HCT116 (cell line): ENCODE data around the gene KREMEN2. TPM values are rescaled to one million over a fixed set of nuclear protein-coding genes. Genes with fewer than 3 reads are reported as not detected.

Experiments
- ATAC-seq: fragments of 200-7000 bp; cut with Tn5 transposase; 2 replicates; pipeline ENCODE4 v1.9.1; 2020; ENCODE audit warnings: mild to moderate bottlenecking, moderate library complexity
- BruUV-seq: library from RNA; stranded (reverse); fragments of 400-500 nt; replicated peaks from 2 replicates; lab custom pipeline; 2021; lab: Mats Ljungman, UMichigan
- CTCF ChIA-PET: fragments of 300-600 bp; sonication (Branson Sonifier 250); formaldehyde crosslinking; loops from one replicate; lab custom pipeline; 2021; ENCODE audit warnings: antibody characterized with exemption; lab: Charles Lee
- POLR2A ChIA-PET: fragments of 300-600, 350-600 bp; sonication (Branson Sonifier 250); formaldehyde crosslinking; loops from one replicate; lab custom pipeline; 2021; ENCODE audit warnings: antibody characterized with exemption; lab: Charles Lee
- RAD21 ChIA-PET, 2 experiments: fragments of 300-600 bp; sonication (Branson Sonifier 250); formaldehyde crosslinking; loops; one replicate each; lab custom pipeline; 2023; ENCODE audit warnings: low total read pairs in 2 of 2; ENCODE audit not compliant: uncharacterized antibody in 2 of 2, unreplicated experiment in 2 of 2, low non-redundant PET in 1 of 2; lab: Charles Lee
- DNase-seq: peaks from one replicate; pipeline ENCODE4 v3.0.0-alpha.2; 2010; ENCODE audit warnings: low read depth, low spot score
- H2AFZ ChIP-seq: fragments of 200-600 bp; shearing (Covaris generic), sonication (generic); 2 replicates; pipeline ENCODE4 v1.6.1; 2017; ENCODE audit warnings: low read depth, mixed run types, mixed read lengths, antibody characterized with exemption, low read length; ENCODE audit not compliant: poor library complexity, severe bottlenecking
- H3K27ac ChIP-seq: 2 replicates; pipeline ENCODE4 v1.5.1; 2012; ENCODE audit warnings: low read depth, low read length
- H3K27me3 ChIP-seq: fragments of 200-600 bp; sonication (generic); 2 replicates; pipeline ENCODE4 v1.6.1; 2016; ENCODE audit warnings: mixed run types, low read length, mixed read lengths; ENCODE audit not compliant: insufficient read depth
- H3K36me3 ChIP-seq, 2 experiments: fragments of 200-500 bp in 1 of 2; fragments of 200-600 bp in 1 of 2; sonication (Bioruptor generic) in 1 of 2; sonication (generic) in 1 of 2; 2 replicates each; pipeline versions ENCODE4 v1.5.1 to v1.6.1; 2014 to 2016; ENCODE audit warnings: low read length in 2 of 2, inconsistent platforms in 1 of 2, mixed read lengths in 1 of 2, mixed run types in 1 of 2; ENCODE audit not compliant: insufficient read depth in 2 of 2, control insufficient read depth in 1 of 2
- H3K4me1 ChIP-seq, 2 experiments: fragments of 200-600 bp in 1 of 2; sonication (generic) in 1 of 2; 2 replicates each; pipeline versions ENCODE4 v1.5.1 to v1.6.1; 2012 to 2017; ENCODE audit warnings: low read length in 2 of 2, inconsistent platforms in 1 of 2, mild to moderate bottlenecking in 1 of 2, mixed read lengths in 1 of 2, mixed run types in 1 of 2, moderate library complexity in 1 of 2; ENCODE audit not compliant: insufficient read depth in 2 of 2, control insufficient read depth in 1 of 2
- H3K4me2 ChIP-seq: fragments of 200-600 bp; sonication (generic); 2 replicates; pipeline ENCODE4 v1.6.1; 2017; ENCODE audit warnings: mixed run types, low read length, mixed read lengths
- H3K4me3 ChIP-seq, 2 experiments: fragments of 200-600 bp in 1 of 2; sonication (generic) in 1 of 2; replicated peaks in 1 of 2; 2 replicates each; pipeline ENCODE4 v1.5.1; 2011 to 2016; ENCODE audit warnings: low read length in 2 of 2, control low read depth in 1 of 2, low read depth in 1 of 2, mild to moderate bottlenecking in 1 of 2, mixed read lengths in 1 of 2, mixed run types in 1 of 2
- H3K79me2 ChIP-seq: fragments of 200-600 bp; sonication (generic); 2 replicates; pipeline ENCODE4 v1.6.1; 2017; ENCODE audit warnings: mild to moderate bottlenecking, mixed run types, low read length, moderate library complexity, mixed read lengths; ENCODE audit not compliant: insufficient read depth
- H3K9ac ChIP-seq: fragments of 200-600 bp; sonication (generic); 2 replicates; pipeline ENCODE4 v1.6.1; 2016; ENCODE audit warnings: low read length, mixed read lengths
- H3K9me2 ChIP-seq: fragments of 200-600 bp; sonication (generic), shearing (Covaris generic); 2 replicates; pipeline ENCODE4 v1.6.1; 2017; ENCODE audit warnings: mixed run types, mild to moderate bottlenecking, moderate library complexity; ENCODE audit not compliant: insufficient read depth
- H3K9me3 ChIP-seq, 2 experiments: fragments of 200-500 bp in 1 of 2; fragments of 200-600 bp in 1 of 2; sonication (Bioruptor generic) in 1 of 2; sonication (generic) in 1 of 2; 2 replicates each; pipeline ENCODE4 v1.6.1; 2014 to 2017; ENCODE audit warnings: low read length in 2 of 2, mixed read lengths in 2 of 2, inconsistent platforms in 1 of 2, low read depth in 1 of 2, mild to moderate bottlenecking in 1 of 2, mixed run types in 1 of 2, moderate library complexity in 1 of 2; ENCODE audit not compliant: control insufficient read depth in 1 of 2, insufficient read depth in 1 of 2
- H4K20me1 ChIP-seq: fragments of 200-600 bp; sonication (generic), shearing (Covaris generic); 2 replicates; pipeline ENCODE4 v1.6.1; 2017; ENCODE audit warnings: mixed run types, mild to moderate bottlenecking, moderate library complexity; ENCODE audit not compliant: insufficient read depth
- CBX3 ChIP-seq: IDR thresholded peaks from 2 replicates; pipeline ENCODE4 v1.6.1; 2012; ENCODE audit warnings: low read depth
- CTCF ChIP-seq, 3 experiments: fragments of 200-600 bp in 1 of 3; sonication (generic) in 1 of 3; IDR thresholded peaks in 2 of 3; conservative IDR thresholded peaks in 1 of 3; 2 replicates each; pipeline ENCODE4 v1.5.1; 2012 to 2017; ENCODE audit warnings: low read depth in 2 of 3, low read length in 2 of 3, antibody characterized with exemption in 1 of 3, borderline replicate concordance in 1 of 3, control low read depth in 1 of 3, mild to moderate bottlenecking in 1 of 3, mixed read lengths in 1 of 3, mixed run types in 1 of 3, moderate library complexity in 1 of 3; ENCODE audit not compliant: insufficient read depth in 1 of 3
- EGR1 ChIP-seq: IDR thresholded peaks from 2 replicates; pipeline ENCODE4 v1.6.1; 2012; ENCODE audit warnings: low read depth
- EZH2 ChIP-seq: fragments of 200-600 bp; sonication (generic); IDR thresholded peaks from 2 replicates; pipeline ENCODE4 v1.6.1; 2017; ENCODE audit warnings: antibody characterized with exemption, mixed run types
- EZH2phosphoT487 ChIP-seq: fragments of 200-600 bp; IDR thresholded peaks from 2 replicates; pipeline ENCODE4 v1.6.1; 2018; ENCODE audit warnings: antibody characterized with exemption, borderline replicate concordance
- JUND ChIP-seq: IDR thresholded peaks from 2 replicates; pipeline ENCODE4 v1.6.1; 2012
- POLR2A ChIP-seq: IDR thresholded peaks from 2 replicates; pipeline ENCODE4 v1.7.0; 2011; ENCODE audit warnings: borderline replicate concordance; ENCODE audit not compliant: insufficient read depth, insufficient read length; ENCODE audit errors: extremely low read depth
- RAD21 ChIP-seq: IDR thresholded peaks from 2 replicates; pipeline ENCODE4 v1.6.1; 2012; ENCODE audit warnings: low read depth, mild to moderate bottlenecking
- SIN3A ChIP-seq: IDR thresholded peaks from 2 replicates; pipeline ENCODE4 v1.6.1; 2012; ENCODE audit warnings: low read depth
- SP1 ChIP-seq: IDR thresholded peaks from 2 replicates; pipeline ENCODE4 v1.6.1; 2012; ENCODE audit warnings: low read depth
- ZBTB33 ChIP-seq: IDR thresholded peaks from 2 replicates; pipeline ENCODE4 v1.6.1; 2011; ENCODE audit warnings: mild to moderate bottlenecking, low read length, moderate library complexity; ENCODE audit not compliant: insufficient replicate concordance; ENCODE audit errors: extremely low read depth
- ZFX ChIP-seq: fragments of 450-650 bp; IDR thresholded peaks from 2 replicates; pipeline ENCODE4 v1.6.1; 2017
- ZNF274 ChIP-seq: fragments of 200-500 bp; sonication (Bioruptor generic); IDR thresholded peaks from 2 replicates; pipeline ENCODE4 v1.6.1; 2014; ENCODE audit warnings: mild to moderate bottlenecking, low read depth, low read length, inconsistent platforms
- intact Hi-C: fragments of 100-400 bp; cut with micrococcal nuclease; formaldehyde crosslinking; loops from 2 replicates; pipeline ENCODE4 v1.10.0; 2022
- total RNA-seq: library from RNA; stranded (reverse); gene quantifications from one replicate; pipeline ENCODE4 v1.2.1, GENCODE V29; 2021; ENCODE audit not compliant: unreplicated experiment
- TF ChIP-seq, protein P1 (sequence below): IDR thresholded peaks from 2 replicates; pipeline ENCODE4 v1.6.1; 2012
- TF ChIP-seq, protein P2 (sequence below): IDR thresholded peaks from 2 replicates; pipeline ENCODE4 v1.6.1; 2012

Gene KREMEN2
- total RNA-seq, 1 experiment from 2014 or later = 14.1 TPM

- BruUV-seq = no TSS peak
- no peak overlapping the region for H3K4me3 ChIP-seq
- H3K9me2 ChIP-seq = no peaks in the 10 kb centered on the region
- no peak overlapping the region; the same call in 1 of the 2 replicates for H3K27ac ChIP-seq
- H2AFZ ChIP-seq = no peak overlapping the region
- DNase-seq (no peak), ATAC-seq (peak; percentile 55)
- ChIA-PET POLR2A (interaction anchor here (0.6 kb wide), 1 partner anchor 29 kb away, joined by 3 read pairs; no protein-coding TSS in a partner anchor), RAD21 (no interaction called here), CTCF (no interaction called here)
- no peaks in the 10 kb centered on the region for H3K27me3 ChIP-seq
- H3K4me2 ChIP-seq = peak overlapping the region; percentile 32
- H3K36me3 ChIP-seq = no peaks in the 10 kb centered on the region
- H3K79me2 ChIP-seq = no peaks in the 10 kb centered on the region
- H4K20me1 ChIP-seq = no peaks in the 10 kb centered on the region
- intact Hi-C loops = no loop called here
- no peak overlapping the region for H3K9ac ChIP-seq
- H3K9me3 ChIP-seq = no peaks in the 10 kb centered on the region
- peaks cover 11 to 28% of the 10 kb centered on the region in 2 experiments for H3K4me1 ChIP-seq
- TF ChIP-seq CTCF (IDR thresholded peaks at IDR 0.05 in 2 of 3, conservative IDR thresholded peaks at IDR 0.05 in 1 of 3; ENCODE audit: borderline replicate concordance in 1 of 3, insufficient read depth in 1 of 3, low read depth in 2 of 3, low read length in 2 of 3) (no peak), RAD21 (no peak), ZNF274 (no peak), JUND (no peak), EZH2 (no peak), SIN3A (no peak), ZBTB33 (no peak), EZH2phosphoT487 (no peak), POLR2A (no peak), EGR1 (no peak), SP1 (no peak), CBX3 (no peak), ZFX (no peak)
- TF ChIP-seq, protein P1, sequence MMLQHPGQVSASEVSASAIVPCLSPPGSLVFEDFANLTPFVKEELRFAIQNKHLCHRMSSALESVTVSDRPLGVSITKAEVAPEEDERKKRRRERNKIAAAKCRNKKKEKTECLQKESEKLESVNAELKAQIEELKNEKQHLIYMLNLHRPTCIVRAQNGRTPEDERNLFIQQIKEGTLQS = no peak
- TF ChIP-seq, protein P2, sequence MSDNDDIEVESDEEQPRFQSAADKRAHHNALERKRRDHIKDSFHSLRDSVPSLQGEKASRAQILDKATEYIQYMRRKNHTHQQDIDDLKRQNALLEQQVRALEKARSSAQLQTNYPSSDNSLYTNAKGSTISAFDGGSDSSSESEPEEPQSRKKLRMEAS = no peak
Observed at GRCh38 chr16:2990891-2991290, 26.8 kb downstream of the KREMEN2 start.
